Measurements from ENCODE around the gene ITGA3. TPM values are rescaled to one million over a fixed set of nuclear protein-coding genes. Genes with fewer than 3 reads are reported as not detected.

Gene ITGA3
- total RNA-seq, 6 experiments from 2014 or later = 272 to 319 (median 288) TPM

GRCh38 chr17:50062293-50063243, 6.7 kb downstream of the ITGA3 start:
- no peaks in the 10 kb centered on the region for H3K9me3 Mint-ChIP-seq
- peak; percentile 92 for DNase-seq
- H3K4me3 Mint-ChIP-seq = peak overlapping the region; percentile 95
- peaks cover 3% of the 10 kb centered on the region for H3K27me3 Mint-ChIP-seq (ENCODE audit: insufficient read depth)
- no peak for TF ChIP-seq CTCF (IDR thresholded peaks at IDR 0.05)
- H3K36me3 Mint-ChIP-seq (ENCODE audit: low read depth) = peaks cover 36% of the 10 kb centered on the region
- peak overlapping the region; percentile 99 for H3K27ac Mint-ChIP-seq
- peaks cover 93% of the 10 kb centered on the region for H3K4me1 Mint-ChIP-seq (ENCODE audit: low read depth)

- peak overlapping the region; percentile 79 for H3K4me3 Mint-ChIP-seq
- no peaks in the 10 kb centered on the region for H3K9me3 Mint-ChIP-seq
- peak overlapping the region; percentile 99 for H3K27ac Mint-ChIP-seq
- TF ChIP-seq CTCF (IDR thresholded peaks at IDR 0.05) = no peak
- peak; percentile 36 for DNase-seq
- peaks cover 82% of the 10 kb centered on the region for H3K4me1 Mint-ChIP-seq (ENCODE audit: low read depth)
- H3K36me3 Mint-ChIP-seq (ENCODE audit: low read depth) = peaks cover 31% of the 10 kb centered on the region
- H3K27me3 Mint-ChIP-seq (ENCODE audit: insufficient read depth) = peaks cover 3% of the 10 kb centered on the region
Measured at GRCh38 chr17:50063561-50064252, 7.8 kb downstream of the ITGA3 start.

- Mint-ChIP-seq H3K9me3 (no peaks in the 10 kb centered on the region), H3K36me3 (ENCODE audit: low read depth) (peaks cover 29% of the 10 kb centered on the region), H3K4me3 (peak overlapping the region; percentile 79)
Measured at GRCh38 chr17:50064253-50065001, 8.5 kb downstream of the ITGA3 start.

GRCh38 chr17:50065056-50065455, 9.1 kb downstream of the ITGA3 start:
- H3K27ac Mint-ChIP-seq = peak overlapping the region; percentile 99
- peaks cover 73% of the 10 kb centered on the region for H3K4me1 Mint-ChIP-seq (ENCODE audit: low read depth)
- peak overlapping the region; percentile 79 for H3K4me3 Mint-ChIP-seq
- H3K36me3 Mint-ChIP-seq (ENCODE audit: low read depth) = peaks cover 34% of the 10 kb centered on the region
- TF ChIP-seq CTCF (IDR thresholded peaks at IDR 0.05) = no peak
- peaks cover 3% of the 10 kb centered on the region for H3K27me3 Mint-ChIP-seq (ENCODE audit: insufficient read depth)
- DNase-seq = no peak
- no peaks in the 10 kb centered on the region for H3K9me3 Mint-ChIP-seq

More at GRCh38 chr17:50064253-50065001, 8.5 kb downstream of the ITGA3 start:
- Mint-ChIP-seq H3K27ac (peak overlapping the region; percentile 99), H3K4me1 (ENCODE audit: low read depth) (peaks cover 74% of the 10 kb centered on the region), H3K27me3 (ENCODE audit: insufficient read depth) (peaks cover 3% of the 10 kb centered on the region)
- TF ChIP-seq CTCF (IDR thresholded peaks at IDR 0.05) = peak; percentile 9; the same call in 1 of the 2 replicates
- peak; percentile 97 for DNase-seq

GRCh38 chr17:50066995-50067394, 11.1 kb downstream of the ITGA3 start:
- no peak for DNase-seq
- no peak for TF ChIP-seq CTCF (IDR thresholded peaks at IDR 0.05)
- no peaks in the 10 kb centered on the region for H3K9me3 Mint-ChIP-seq
- no peak overlapping the region for H3K4me3 Mint-ChIP-seq
- H3K27ac Mint-ChIP-seq = peak overlapping the region; percentile 99
- peaks cover 7% of the 10 kb centered on the region for H3K27me3 Mint-ChIP-seq (ENCODE audit: insufficient read depth)
- H3K36me3 Mint-ChIP-seq (ENCODE audit: low read depth) = peaks cover 40% of the 10 kb centered on the region
- peaks cover 65% of the 10 kb centered on the region for H3K4me1 Mint-ChIP-seq (ENCODE audit: low read depth)

All from HFFc6 (cell line).